Neural cell (in vitro differentiated cells): ENCODE measurements around the gene IDE.

Source experiments
- CTCF ChIP-seq: fragments of 450-650 bp; IDR thresholded peaks from 2 replicates; pipeline ENCODE4 v1.5.1; 2014; ENCODE audit warnings: antibody characterized with exemption, mild to moderate bottlenecking, moderate library complexity; ENCODE audit not compliant: poor library complexity, severe bottlenecking
- EZH2 ChIP-seq: fragments of 200-600, 300-800 bp; shearing (Covaris generic), sonication (generic); IDR thresholded peaks from 2 replicates; pipeline ENCODE4 v1.6.1; 2014; ENCODE audit warnings: antibody characterized with exemption, low read length, borderline replicate concordance, mild to moderate bottlenecking; ENCODE audit not compliant: insufficient read depth, poor library complexity, severe bottlenecking

GRCh38 chr10:92541583-92541982 lies 32.3 kb downstream of the IDE start:
- TF ChIP-seq CTCF: no peak
- no peak for TF ChIP-seq EZH2
